Bronchial epithelial cell (primary cell): Measurements from ENCODE around the gene CDH22. TPM values are rescaled to one million over a fixed set of nuclear protein-coding genes. Genes with fewer than 3 reads are reported as not detected.

Experiments used
- DNase-seq: peaks from one replicate; pipeline ENCODE4 v3.0.0-alpha.2; 2010; ENCODE audit warnings: low read depth
- FAIRE-seq: peaks from 2 replicates; lab custom pipeline; 2011; peaks lifted over from hg19 to GRCh38; lab: Jason Lieb, UNC
- H3K27me3 ChIP-seq: 2 replicates; pipeline ENCODE4 v1.5.1; 2011; ENCODE audit warnings: low read length; ENCODE audit not compliant: control insufficient read depth, insufficient read depth
- H3K36me3 ChIP-seq: 2 replicates; pipeline ENCODE4 v1.5.1; 2011; ENCODE audit warnings: low read length; ENCODE audit not compliant: control insufficient read depth, insufficient read depth
- H3K4me3 ChIP-seq: 2 replicates; pipeline ENCODE4 v1.5.1; 2011; ENCODE audit warnings: mild to moderate bottlenecking, low read depth, low read length, control low read depth
- CTCF ChIP-seq: IDR thresholded peaks from 2 replicates; pipeline ENCODE4 v1.5.1; 2011; ENCODE audit warnings: mild to moderate bottlenecking, moderate library complexity, low read length, control low read depth, inconsistent platforms; ENCODE audit not compliant: insufficient read depth, severe bottlenecking
- total RNA-seq: library from RNA; depleted of rRNA; stranded (reverse); fragments of >200 nt; gene quantifications from 2 replicates; pipeline ENCODE4 v1.2.1, GENCODE V29; 2014

Gene CDH22
- total RNA-seq, 1 donor from 2014 or later, result not detected

GRCh38 chr20:46270977-46271744, 37.1 kb downstream of the CDH22 start:
- DNase-seq (no peak), FAIRE-seq (no peak)
- TF ChIP-seq CTCF, result no peak
- no peak overlapping the region for H3K4me3 ChIP-seq
- H3K36me3 ChIP-seq, result no peaks in the 10 kb centered on the region
- H3K27me3 ChIP-seq, result peaks cover 14% of the 10 kb centered on the region

DNA sequence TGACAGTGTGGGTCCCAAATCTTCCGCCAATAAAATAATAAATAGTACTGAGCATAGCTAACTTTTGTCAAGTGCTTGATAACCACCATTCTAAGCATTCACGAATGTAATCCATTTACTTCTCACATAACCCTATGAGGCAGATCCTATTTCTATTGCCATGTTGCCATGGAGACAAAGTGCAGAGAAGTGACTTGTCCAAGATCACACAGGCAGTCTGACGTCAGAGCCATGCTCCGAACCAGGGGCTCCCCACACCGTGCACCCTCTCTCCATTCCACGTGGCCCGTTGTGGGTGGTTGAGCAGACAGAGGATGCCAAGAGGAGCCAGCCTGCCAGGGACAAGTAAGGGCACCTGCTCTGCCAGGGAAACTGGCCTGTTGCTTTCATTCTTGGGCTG, 38.9 kb downstream of the CDH22 start:
- Histone ChIP-seq H3K27me3 (peaks cover 13% of the 10 kb centered on the region), H3K36me3 (no peaks in the 10 kb centered on the region), H3K4me3 (no peak overlapping the region)
- FAIRE-seq (no peak), DNase-seq (no peak)
- TF ChIP-seq CTCF, result no peak

DNA sequence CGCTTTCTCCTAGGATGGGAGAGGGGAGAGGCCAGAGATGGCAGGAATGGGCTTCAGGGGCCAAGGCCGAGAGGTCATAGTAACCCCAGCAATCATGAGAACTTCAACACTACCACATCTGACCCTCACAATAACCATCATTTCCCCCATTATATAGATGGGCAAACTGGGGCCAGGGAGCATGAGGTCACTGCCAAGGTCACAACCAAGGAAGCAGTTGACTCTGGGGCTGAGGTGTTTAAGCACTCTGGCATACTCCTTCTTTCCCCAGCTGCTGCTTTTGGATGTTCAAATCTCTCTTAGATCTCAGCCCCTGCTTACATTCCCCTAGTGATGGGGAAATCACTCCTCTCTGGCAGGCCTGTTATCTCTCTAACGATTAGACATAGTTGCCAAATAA, 39.6 kb downstream of the CDH22 start:
- DNase-seq (no peak), FAIRE-seq (no peak)
- TF ChIP-seq CTCF, result no peak
- peaks cover 12% of the 10 kb centered on the region for H3K27me3 ChIP-seq
- no peaks in the 10 kb centered on the region for H3K36me3 ChIP-seq
- no peak overlapping the region for H3K4me3 ChIP-seq

- Histone ChIP-seq H3K27me3 (peaks cover 10% of the 10 kb centered on the region), H3K36me3 (no peaks in the 10 kb centered on the region), H3K4me3 (no peak overlapping the region)
- DNase-seq (no peak), FAIRE-seq (no peak)
- TF ChIP-seq CTCF, result no peak
These were observed 40.1 kb downstream of the CDH22 start for GRCh38 chr20:46268131-46268614.

DNA sequence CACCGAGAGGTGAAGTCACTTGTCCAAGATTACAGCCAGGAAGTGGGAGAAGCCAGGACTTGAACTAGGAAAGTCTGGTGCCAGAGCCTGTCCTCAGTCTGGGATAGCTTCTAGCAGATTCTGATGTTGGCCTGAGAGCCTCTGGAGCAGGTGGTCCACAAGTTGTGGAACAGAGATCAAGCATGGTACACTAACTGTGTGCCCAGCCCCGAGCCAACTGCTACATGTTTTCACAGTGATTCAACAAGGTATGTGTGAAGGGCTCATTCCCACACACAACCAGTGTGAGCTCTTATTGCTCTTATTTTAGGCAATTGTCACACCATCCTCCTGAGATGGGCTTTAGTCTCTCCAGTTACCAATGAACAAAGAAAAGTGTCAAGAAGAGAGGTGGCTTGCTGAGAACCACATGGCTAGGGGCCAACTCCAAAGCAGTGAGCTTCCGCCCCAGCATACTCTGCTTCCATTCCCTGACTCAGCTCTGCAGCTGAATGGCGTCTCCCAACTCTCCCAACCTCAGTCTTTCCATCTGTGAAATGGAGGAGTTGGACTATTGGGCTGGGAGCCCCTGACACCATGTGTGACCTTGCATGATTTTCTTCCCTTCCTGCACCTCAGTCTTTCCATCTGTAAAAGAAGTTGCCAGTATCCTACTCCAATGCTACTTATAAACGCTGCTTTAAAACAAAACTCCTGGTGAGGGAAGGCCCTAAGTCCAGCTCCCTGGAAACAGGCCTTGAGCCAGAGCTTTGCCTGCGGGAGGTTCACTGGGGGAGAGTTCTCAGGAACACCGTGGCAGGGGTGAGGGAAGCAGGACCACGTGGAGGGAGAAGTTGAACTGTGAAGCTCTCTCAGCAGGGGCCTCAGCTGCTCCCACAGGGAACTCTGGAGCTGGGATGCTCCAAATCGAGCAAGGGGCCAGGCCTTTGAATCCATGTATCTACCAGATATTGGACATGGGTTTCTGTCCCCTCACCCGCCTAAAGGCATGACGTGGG, 40.9 kb downstream of the CDH22 start:
- H3K4me3 ChIP-seq, result no peak overlapping the region
- FAIRE-seq (no peak), DNase-seq (no peak)
- H3K36me3 ChIP-seq, result no peaks in the 10 kb centered on the region
- H3K27me3 ChIP-seq, result peaks cover 14% of the 10 kb centered on the region
- no peak for TF ChIP-seq CTCF
